Endothelial cell of umbilical vein (primary cell): ENCODE measurements around the gene HSP90B1. TPM values are rescaled to one million over a fixed set of nuclear protein-coding genes. Genes with fewer than 3 reads are reported as not detected.

Experiments used
- BruUV-seq: library from RNA; stranded (reverse); fragments of 400-500 nt; replicated peaks from 2 replicates; lab custom pipeline; 2021; lab: Mats Ljungman, UMichigan
- CTCF ChIA-PET: fragments of 300-600, 350-600 bp; sonication (Branson Sonifier 250); formaldehyde crosslinking; loops from one replicate; lab custom pipeline; 2021; ENCODE audit warnings: antibody characterized with exemption, inconsistent platforms; lab: Charles Lee
- POLR2A ChIA-PET: fragments of 300-600, 350-600 bp; sonication (Branson Sonifier 250); formaldehyde crosslinking; loops from one replicate; lab custom pipeline; 2021; ENCODE audit warnings: antibody characterized with exemption, inconsistent platforms; lab: Charles Lee
- DNase-seq: peaks from one replicate; pipeline ENCODE4 v3.0.0-alpha.2; 2011; ENCODE audit warnings: low read depth, low spot score
- FAIRE-seq: peaks from 2 replicates; lab custom pipeline; 2011; peaks lifted over from hg19 to GRCh38; lab: Jason Lieb, UNC
- H2AFZ ChIP-seq: 2 replicates; pipeline ENCODE4 v1.6.0; 2012; ENCODE audit warnings: low read depth, low read length, control low read depth, inconsistent platforms
- H3K27ac ChIP-seq: 2 replicates; pipeline ENCODE4 v1.5.1; 2011; ENCODE audit warnings: low read depth, mild to moderate bottlenecking, control low read depth, low read length, moderate library complexity; ENCODE audit not compliant: insufficient read depth
- H3K27me3 ChIP-seq, 2 experiments: 2 replicates each; pipeline versions ENCODE4 v1.6.0 to v1.6.1; 2011; ENCODE audit warnings: low read length in 2 of 2, mixed read lengths in 1 of 2; ENCODE audit not compliant: control insufficient read depth in 2 of 2, insufficient read depth in 2 of 2
- H3K36me3 ChIP-seq, 2 experiments: 2 replicates in 1 of 2; 3 replicates in 1 of 2; pipeline ENCODE4 v1.5.1; 2011; ENCODE audit warnings: low read length in 2 of 2, mild to moderate bottlenecking in 1 of 2, moderate library complexity in 1 of 2; ENCODE audit not compliant: control insufficient read depth in 2 of 2, insufficient read depth in 2 of 2; ENCODE audit errors: extremely low read depth in 1 of 2
- H3K4me1 ChIP-seq: 3 replicates; pipeline ENCODE4 v1.5.1; 2011; ENCODE audit warnings: mild to moderate bottlenecking, low read length; ENCODE audit not compliant: control insufficient read depth, insufficient read depth; ENCODE audit errors: extremely low read depth
- H3K4me2 ChIP-seq: 2 replicates; pipeline ENCODE4 v1.6.1; 2011; ENCODE audit warnings: low read length, control low read depth, mixed read lengths; ENCODE audit not compliant: insufficient read depth
- H3K4me3 ChIP-seq, 3 experiments: fragments of 200-600 bp in 1 of 3; sonication (generic), shearing (Covaris generic) in 1 of 3; replicated peaks in 1 of 3; 2 replicates each; pipeline ENCODE4 v1.5.1; 2011 to 2016; ENCODE audit warnings: control low read depth in 3 of 3, low read length in 3 of 3, mild to moderate bottlenecking in 2 of 3, inconsistent platforms in 1 of 3, low read depth in 1 of 3, moderate library complexity in 1 of 3; ENCODE audit not compliant: insufficient read depth in 1 of 3
- H3K79me2 ChIP-seq: 2 replicates; pipeline ENCODE4 v1.6.0; 2012; ENCODE audit warnings: low read length, inconsistent platforms; ENCODE audit not compliant: control insufficient read depth, insufficient read depth
- H3K9ac ChIP-seq: replicated peaks from 2 replicates; pipeline ENCODE3; 2011; ENCODE audit warnings: low read length, control low read depth; ENCODE audit not compliant: insufficient read depth; ENCODE audit errors: extremely low read depth
- H3K9me1 ChIP-seq: replicated peaks from 3 replicates; pipeline ENCODE4 v1.6.0; 2011; ENCODE audit warnings: mild to moderate bottlenecking, low read length; ENCODE audit not compliant: control insufficient read depth, insufficient read depth; ENCODE audit errors: extremely low read depth
- H3K9me3 ChIP-seq: replicated peaks from 2 replicates; pipeline ENCODE4 v1.5.1; 2012; ENCODE audit warnings: low read length, inconsistent platforms; ENCODE audit not compliant: control insufficient read depth, insufficient read depth
- H4K20me1 ChIP-seq: replicated peaks from 2 replicates; pipeline ENCODE3; 2011; ENCODE audit warnings: mild to moderate bottlenecking, low read length; ENCODE audit not compliant: control insufficient read depth, insufficient read depth; ENCODE audit errors: extremely low read depth
- EZH2 ChIP-seq: IDR thresholded peaks from 2 replicates; pipeline ENCODE4 v1.6.1; 2012; ENCODE audit warnings: borderline replicate concordance, low read depth, mild to moderate bottlenecking, moderate library complexity, low read length, inconsistent platforms; ENCODE audit not compliant: severe bottlenecking
- FOS ChIP-seq: IDR thresholded peaks from 2 replicates; pipeline ENCODE4 v1.6.1; 2011; ENCODE audit warnings: mild to moderate bottlenecking, low read length, moderate library complexity, borderline replicate concordance; ENCODE audit not compliant: insufficient read depth
- GATA2 ChIP-seq: IDR thresholded peaks from 2 replicates; pipeline ENCODE4 v1.7.0; 2011; ENCODE audit warnings: low read depth, mild to moderate bottlenecking, moderate library complexity, mixed read lengths, low read length; ENCODE audit not compliant: insufficient read length, insufficient read depth
- JUN ChIP-seq: IDR thresholded peaks from 2 replicates; pipeline ENCODE4 v1.6.1; 2011; ENCODE audit warnings: borderline replicate concordance, low read depth; ENCODE audit not compliant: insufficient read length, insufficient read depth
- MYC ChIP-seq: IDR thresholded peaks from one replicate; pipeline ENCODE4 v1.6.1; 2011; ENCODE audit warnings: mild to moderate bottlenecking, low read depth, low read length
- POLR2A ChIP-seq: IDR thresholded peaks from 2 replicates; pipeline ENCODE4 v1.6.1; 2012; ENCODE audit warnings: low read depth, mild to moderate bottlenecking, control low read depth, low read length
- POLR2AphosphoS5 ChIP-seq: IDR thresholded peaks from 2 replicates; pipeline ENCODE4 v1.6.1; 2012; ENCODE audit warnings: low read depth, mild to moderate bottlenecking, control low read depth, low read length, moderate library complexity; ENCODE audit not compliant: insufficient read depth
- dilution Hi-C: fragments of 300-500 bp; cut with MboI; formaldehyde crosslinking; loops from one replicate; pipeline ENCODE4 v1.15.0; 2019; ENCODE audit warnings: low sequenced_read_pairs; ENCODE audit not compliant: extremely low pct_ligation_motif_present
- intact Hi-C: fragments of 100-400 bp; cut with micrococcal nuclease; formaldehyde crosslinking; loops from one replicate; pipeline ENCODE4 v1.10.0; 2022
- polyA plus RNA-seq, 4 experiments: library from polyadenylated mRNA; depleted of rRNA in 3 of 4; stranded (reverse) in 3 of 4; unstranded in 1 of 4; fragments of >200 nt; gene quantifications; 2 replicates each; pipeline versions ENCODE4 v1.2.1 to v1.2.3, GENCODE V29; 2011 to 2012; ENCODE audit warnings: missing spikeins in 1 of 4
- total RNA-seq: library from RNA; stranded (reverse); gene quantifications from 2 replicates; pipeline ENCODE4 v1.2.3, GENCODE V29; 2021
- TF ChIP-seq, protein P1 (sequence below), 2 donors: IDR thresholded peaks; 1 replicate in 1 of 2; 2 replicates in 1 of 2; pipeline ENCODE4 v1.5.1; 2011; ENCODE audit warnings: low read length in 2 of 2, mild to moderate bottlenecking in 2 of 2, moderate library complexity in 2 of 2, control low read depth in 1 of 2, inconsistent platforms in 1 of 2, low read depth in 1 of 2; ENCODE audit not compliant: insufficient read depth in 1 of 2; ENCODE audit errors: extremely low read depth in 1 of 2
- TF ChIP-seq, protein P2 (sequence below): IDR thresholded peaks from 2 replicates; pipeline ENCODE4 v1.6.1; 2011; ENCODE audit not compliant: insufficient read depth, insufficient read length

HSP90B1 gene
- total and polyA plus RNA-seq, 2 donors (not counting 3 experiments of a cell fraction or from before 2014, with no cell fraction given), result 310 to 1,310 TPM

DNA sequence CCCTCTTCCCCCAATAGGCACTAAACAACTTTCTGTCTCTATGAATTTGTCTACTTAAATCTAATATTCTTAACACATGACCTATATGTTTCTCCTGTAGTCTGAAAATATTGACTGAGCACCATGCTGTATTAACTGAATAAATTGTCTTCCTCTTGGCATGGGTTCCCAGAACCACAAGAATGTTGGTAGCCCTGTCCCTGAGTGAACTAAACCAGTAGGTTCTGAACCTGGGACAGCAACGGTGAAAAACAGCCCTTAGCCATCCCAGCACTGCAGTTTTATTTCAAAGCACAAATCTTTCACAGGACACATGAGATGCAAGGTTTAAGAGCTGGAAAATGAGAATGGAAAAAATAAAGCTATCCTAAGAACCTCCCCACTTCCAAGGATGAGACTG, 20.4 kb upstream of the HSP90B1 start:
- intact Hi-C loops (no loop called here), dilution Hi-C loops (no loop called here)
- H3K9me3 ChIP-seq, result no peaks in the 10 kb centered on the region
- H3K27ac ChIP-seq, result no peak overlapping the region
- no peaks in the 10 kb centered on the region for H3K79me2 ChIP-seq
- no peaks in the 10 kb centered on the region for H3K9me1 ChIP-seq
- H4K20me1 ChIP-seq, result no peaks in the 10 kb centered on the region
- CTCF ChIA-PET, result interaction anchor here (1.0 kb wide), 1 partner anchor 138 kb away, joined by 3 read pairs; no protein-coding TSS in a partner anchor
- no peaks in the 10 kb centered on the region for H3K36me3 ChIP-seq
- DNase-seq (no peak), FAIRE-seq (no peak)
- no peak overlapping the region for H2AFZ ChIP-seq
- H3K4me3 ChIP-seq, result no peak overlapping the region
- no TSS peak for BruUV-seq
- H3K9ac ChIP-seq, result no peak overlapping the region
- peaks cover 12 to 20% of the 10 kb centered on the region in 2 experiments for H3K27me3 ChIP-seq
- no peak overlapping the region for H3K4me2 ChIP-seq
- POLR2A ChIA-PET, result interaction anchor here (0.7 kb wide), 1 partner anchor 69 kb away, joined by 3 read pairs; the partner anchor contains the start of gene NT5DC3
- no peaks in the 10 kb centered on the region for H3K4me1 ChIP-seq
- TF ChIP-seq FOS, result no peak
- TF ChIP-seq, protein P1, sequence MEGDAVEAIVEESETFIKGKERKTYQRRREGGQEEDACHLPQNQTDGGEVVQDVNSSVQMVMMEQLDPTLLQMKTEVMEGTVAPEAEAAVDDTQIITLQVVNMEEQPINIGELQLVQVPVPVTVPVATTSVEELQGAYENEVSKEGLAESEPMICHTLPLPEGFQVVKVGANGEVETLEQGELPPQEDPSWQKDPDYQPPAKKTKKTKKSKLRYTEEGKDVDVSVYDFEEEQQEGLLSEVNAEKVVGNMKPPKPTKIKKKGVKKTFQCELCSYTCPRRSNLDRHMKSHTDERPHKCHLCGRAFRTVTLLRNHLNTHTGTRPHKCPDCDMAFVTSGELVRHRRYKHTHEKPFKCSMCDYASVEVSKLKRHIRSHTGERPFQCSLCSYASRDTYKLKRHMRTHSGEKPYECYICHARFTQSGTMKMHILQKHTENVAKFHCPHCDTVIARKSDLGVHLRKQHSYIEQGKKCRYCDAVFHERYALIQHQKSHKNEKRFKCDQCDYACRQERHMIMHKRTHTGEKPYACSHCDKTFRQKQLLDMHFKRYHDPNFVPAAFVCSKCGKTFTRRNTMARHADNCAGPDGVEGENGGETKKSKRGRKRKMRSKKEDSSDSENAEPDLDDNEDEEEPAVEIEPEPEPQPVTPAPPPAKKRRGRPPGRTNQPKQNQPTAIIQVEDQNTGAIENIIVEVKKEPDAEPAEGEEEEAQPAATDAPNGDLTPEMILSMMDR (IDR thresholded peaks at IDR 0.05; ENCODE audit: extremely low read depth in 1 of 2, insufficient read depth in 1 of 2, low read depth in 1 of 2, low read length in 2 of 2), result no peak
- TF ChIP-seq JUN, result no peak
- TF ChIP-seq POLR2A, result no peak
- no peak for TF ChIP-seq MYC
- TF ChIP-seq GATA2, result no peak
- TF ChIP-seq, protein P2, sequence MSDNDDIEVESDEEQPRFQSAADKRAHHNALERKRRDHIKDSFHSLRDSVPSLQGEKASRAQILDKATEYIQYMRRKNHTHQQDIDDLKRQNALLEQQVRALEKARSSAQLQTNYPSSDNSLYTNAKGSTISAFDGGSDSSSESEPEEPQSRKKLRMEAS, result no peak
- no peak for TF ChIP-seq EZH2
- no peak for TF ChIP-seq POLR2AphosphoS5
